GM21381 (cell line): ENCODE results near the gene UBE4B.
"Not testable (repeated sequence)": the region's sequence is repeated elsewhere in the genome, so short reads cannot be mapped to it uniquely, and the experiment has no call there.

Experiments used
- ATAC-seq: cut with Tn5 transposase; IDR thresholded peaks from one replicate; pipeline ENCODE4 v1.9.1; 2021; ENCODE audit warnings: mild to moderate bottlenecking, moderate library complexity; ENCODE audit not compliant: unreplicated experiment

Gene UBE4B

GRCh38 chr1:10208537-10208936 is 175.8 kb downstream of the UBE4B start:
- ATAC-seq: no peak

- no peak for ATAC-seq
These were observed 176.8 kb downstream of the UBE4B start for GRCh38 chr1:10209590-10209904.

GRCh38 chr1:10209905-10210810 is 177.4 kb downstream of the UBE4B start, which contains the start of gene KIF1B:
KIF1B (plus strand) TSS chr1:10210570; CDS start chr1:10232329, 21,759 bp downstream.
- ATAC-seq: peak; percentile 98

DNA sequence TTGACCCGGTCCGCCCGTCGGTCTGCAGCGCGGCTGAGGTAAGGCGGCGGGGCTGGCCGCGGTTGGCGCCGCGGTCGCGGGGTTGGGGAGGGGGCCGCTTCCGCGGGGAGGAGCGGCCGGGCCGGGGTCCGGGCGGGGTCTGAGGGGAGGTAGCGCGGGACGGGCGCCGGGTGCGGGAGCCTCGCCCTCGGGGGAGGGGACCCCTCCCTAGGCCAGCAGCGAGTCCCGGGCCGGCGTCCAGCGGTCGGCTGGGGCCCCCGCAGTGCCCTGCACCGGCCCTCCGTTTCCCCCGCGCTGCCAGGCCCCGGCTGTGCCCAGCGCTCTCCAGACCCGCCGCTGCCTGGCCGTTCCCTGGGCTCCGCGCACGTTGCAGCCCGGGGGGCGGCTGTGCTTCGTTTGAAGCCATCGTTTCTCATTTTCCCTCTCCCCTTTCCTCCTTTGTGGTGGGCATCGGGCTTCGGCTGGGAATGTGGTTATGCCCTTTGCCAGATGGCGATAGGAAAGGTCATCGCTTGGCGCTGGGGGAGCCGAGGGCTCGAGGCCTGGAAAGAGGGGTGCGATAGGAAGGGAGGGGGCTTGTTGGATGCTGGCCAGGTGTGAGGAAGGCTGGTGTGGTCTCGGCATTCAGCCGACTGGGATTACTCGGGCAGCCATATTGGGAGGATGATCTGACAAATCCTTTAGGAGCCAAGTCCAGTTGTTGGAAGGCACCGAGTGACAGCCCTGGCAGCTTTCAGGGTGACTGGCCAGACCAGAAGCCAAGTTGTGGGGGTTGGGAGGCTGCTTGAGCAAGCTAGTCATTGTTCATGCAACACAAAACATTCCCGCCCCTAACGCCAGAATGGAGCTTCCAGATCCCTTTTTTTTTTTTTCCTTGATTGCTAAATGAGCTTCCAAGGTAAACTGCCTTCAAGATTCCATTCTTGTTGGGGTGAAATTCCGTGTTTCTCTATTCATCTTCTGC is 178.4 kb downstream of the UBE4B start:
- peak; percentile 11 for ATAC-seq

DNA sequence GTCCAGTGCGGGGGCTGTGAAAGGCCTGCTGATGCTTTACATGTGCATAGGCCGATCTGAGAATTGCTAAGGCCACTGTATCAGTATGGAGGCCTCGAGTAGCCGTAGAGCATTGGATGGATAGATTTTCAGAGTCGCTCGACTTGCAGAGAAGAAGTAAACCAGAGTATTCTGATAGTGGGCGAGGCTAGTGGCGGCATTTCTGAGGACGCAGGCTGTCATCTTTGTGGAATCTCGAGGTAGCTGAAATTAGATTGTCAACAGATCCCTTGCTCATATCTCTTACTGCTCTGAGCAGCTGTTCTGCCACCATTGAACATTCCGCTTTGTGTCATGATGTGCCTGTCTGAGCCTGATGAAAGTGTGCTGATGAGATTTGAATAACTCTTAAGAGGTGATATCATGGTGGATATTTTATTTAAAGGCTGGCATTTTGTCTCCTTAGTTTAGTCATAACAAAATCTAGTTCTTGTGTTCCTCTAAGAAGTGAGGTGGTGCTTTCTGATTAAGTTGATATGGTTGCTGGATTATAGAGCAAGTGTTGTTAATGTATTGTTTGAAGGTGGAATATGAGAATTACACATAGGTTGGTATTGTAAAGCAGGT is 179.2 kb downstream of the UBE4B start:
- no peak for ATAC-seq

GRCh38 chr1:10212476-10212875 is 179.7 kb downstream of the UBE4B start:
- no peak for ATAC-seq

DNA sequence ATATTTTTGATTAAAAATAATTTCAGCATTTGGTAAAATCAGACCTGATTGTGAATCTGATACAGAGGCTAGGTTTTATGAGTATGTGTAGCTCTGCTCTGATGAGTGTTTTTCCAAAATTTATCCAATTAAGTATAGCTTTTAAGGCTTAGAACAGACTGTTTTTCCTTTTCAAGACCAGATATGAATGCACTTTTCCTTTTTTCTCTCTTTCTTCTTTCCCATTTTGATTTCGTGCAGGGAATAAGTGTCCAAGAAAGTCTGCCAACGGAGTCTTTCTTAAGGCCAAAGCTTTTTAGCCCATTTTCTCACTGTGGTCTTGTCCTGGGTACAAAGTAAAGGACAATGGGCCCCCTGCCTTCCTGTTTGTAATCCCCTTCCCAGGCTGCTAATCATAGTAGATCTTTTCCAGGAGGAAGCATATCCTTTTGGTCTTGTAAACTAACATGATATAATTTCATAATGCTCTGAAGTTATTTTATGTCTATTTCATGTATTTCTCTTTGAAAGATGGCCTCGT is 180.5 kb downstream of the UBE4B start:
- ATAC-seq: no peak

GRCh38 chr1:10216090-10216749 is 183.5 kb downstream of the UBE4B start:
- no peak for ATAC-seq

- ATAC-seq: no peak
These were observed 185.1 kb downstream of the UBE4B start for GRCh38 chr1:10217748-10218441.

- no peak for ATAC-seq
These were observed 187.4 kb downstream of the UBE4B start for GRCh38 chr1:10220200-10220599.

- not testable (repeated sequence) for ATAC-seq
These were observed 187.9 kb downstream of the UBE4B start for GRCh38 chr1:10220657-10221056.

DNA sequence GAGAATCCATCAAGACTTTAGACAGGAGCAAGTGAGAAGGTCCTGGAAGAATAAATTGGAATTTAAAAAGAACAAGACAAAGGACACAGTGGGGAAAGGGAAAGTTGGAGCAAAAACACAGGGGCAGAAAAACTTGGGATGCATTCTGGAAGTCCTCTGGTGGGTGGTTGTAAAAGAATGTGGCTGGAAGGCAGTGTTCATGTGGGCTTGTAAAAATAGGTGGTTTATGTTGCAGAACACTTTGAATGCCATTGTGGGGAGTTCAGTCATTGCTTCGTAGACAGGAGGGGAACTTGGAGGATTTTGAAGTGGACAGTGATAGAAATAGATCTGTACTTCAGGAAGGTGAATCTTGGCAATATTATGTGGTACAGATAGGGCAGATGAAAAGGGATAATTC is 192.8 kb downstream of the UBE4B start:
- ATAC-seq: no peak

- ATAC-seq: no peak
These were observed 195.8 kb downstream of the UBE4B start for GRCh38 chr1:10228528-10228927.

DNA sequence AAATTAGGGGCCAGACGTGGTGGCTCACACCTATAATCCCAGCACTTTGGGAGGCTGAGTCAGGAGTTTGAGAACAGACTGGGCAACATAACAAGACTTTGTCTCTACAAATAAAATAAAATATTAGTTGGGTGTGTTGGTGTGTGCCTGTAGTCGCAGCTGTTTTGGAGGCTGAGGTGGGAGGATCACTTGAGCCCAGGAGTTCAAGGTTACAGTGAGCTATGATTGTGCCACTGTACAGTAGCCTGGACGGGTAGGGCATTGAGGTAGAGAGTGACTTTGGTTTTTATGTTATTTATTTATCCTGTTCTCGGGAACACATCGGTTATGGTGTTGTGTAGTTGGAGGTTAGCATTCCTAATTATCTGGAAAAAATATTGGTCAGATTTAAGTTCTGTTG is 197.1 kb downstream of the UBE4B start:
- ATAC-seq: no peak
